Activated CD4-positive, alpha-beta T cell treated with anti-CD3 and anti-CD28 coated beads, Interleukin-2, amount 50 U/mL, for 16 hours (primary cell): Measurements from ENCODE around the gene ART3.

ENCODE experiments used
- DNase-seq: peaks from one replicate; pipeline ENCODE4 v3.0.0-alpha.2; 2020

Gene ART3

GRCh38 chr4:76074993-76075600, 588 bp downstream of the ART3 start:
- no peak for DNase-seq

GRCh38 chr4:76078033-76078613, 3.6 kb downstream of the ART3 start:
- DNase-seq: no peak

GRCh38 chr4:76083386-76083988, 9.0 kb downstream of the ART3 start:
- DNase-seq: no peak

- DNase-seq: no peak
Measured at GRCh38 chr4:76084542-76084941, 10.0 kb downstream of the ART3 start.

GRCh38 chr4:76087007-76087769, 12.7 kb downstream of the ART3 start:
- peak; percentile 52 for DNase-seq

- no peak for DNase-seq
Measured at GRCh38 chr4:76088719-76089118, 14.2 kb downstream of the ART3 start.

- DNase-seq: peak; percentile 33
Measured at GRCh38 chr4:76090241-76090691, 15.8 kb downstream of the ART3 start.

GRCh38 chr4:76091052-76091451, 16.5 kb downstream of the ART3 start:
- DNase-seq: no peak

- no peak for DNase-seq
Measured at GRCh38 chr4:76095568-76095967, 21.1 kb downstream of the ART3 start.

- no peak for DNase-seq
Measured at GRCh38 chr4:76096076-76096475, 21.6 kb downstream of the ART3 start.

- DNase-seq: no peak
Measured at GRCh38 chr4:76105652-76106051, 31.1 kb downstream of the ART3 start.

GRCh38 chr4:76106442-76106841, 31.9 kb downstream of the ART3 start:
- DNase-seq: no peak

- peak; percentile 14 for DNase-seq
Measured at GRCh38 chr4:76108467-76109181, 34.1 kb downstream of the ART3 start.

- DNase-seq: no peak
Measured at GRCh38 chr4:76116821-76117220, 42.3 kb downstream of the ART3 start.

- DNase-seq: peak; percentile 52
Measured at GRCh38 chr4:76117536-76117935, 43.0 kb downstream of the ART3 start.

- DNase-seq: no peak
Measured at GRCh38 chr4:76120199-76120598, 45.7 kb downstream of the ART3 start.

- no peak for DNase-seq
Measured at GRCh38 chr4:76125816-76126215, 51.3 kb downstream of the ART3 start.

GRCh38 chr4:76127754-76128153, 53.2 kb downstream of the ART3 start:
- no peak for DNase-seq

- DNase-seq: no peak
Measured at GRCh38 chr4:76141241-76141640, 66.7 kb downstream of the ART3 start.

- DNase-seq: no peak
Measured at GRCh38 chr4:76144546-76144945, 70.0 kb downstream of the ART3 start.

- peak; percentile 65 for DNase-seq
Measured at GRCh38 chr4:76147454-76148141, 73.1 kb downstream of the ART3 start.

GRCh38 chr4:76148142-76148865, 73.8 kb downstream of the ART3 start, which contains the start of gene NUP54:
Gene NUP54 (minus strand): TSS chr4:76148397. CDS start chr4:76148374, 23 bp downstream.
- peak; percentile 98 for DNase-seq
